K562 (cell line): ENCODE measurements around the gene SLC22A23. TPM values are rescaled to one million over a fixed set of nuclear protein-coding genes. Genes with fewer than 3 reads are reported as not detected.
A peak's percentile ranks its signal among the peaks of the same experiment; 100 is the strongest.

ENCODE experiments used
- ATAC-seq: fragments of 200-7000 bp; cut with Tn5 transposase; 3 replicates; pipeline ENCODE4 v1.9.1; 2020; ENCODE audit warnings: moderate library complexity
- BruUV-seq: library from RNA; stranded (reverse); fragments of 400-500 nt; replicated peaks from 2 replicates; lab custom pipeline; 2021; lab: Mats Ljungman, UMichigan
- CTCF ChIA-PET: fragments of 300-600 bp; formaldehyde crosslinking; extraction: SDS; loops from one replicate; lab custom pipeline; 2021; ENCODE audit warnings: low intra/inter-chr PET ratio; lab: Yijun Ruan, JAX
- POLR2A ChIA-PET: fragments of 300-600, 350-650 bp; sonication (Branson Sonifier 250); formaldehyde crosslinking; extraction: SDS; loops from one replicate; lab custom pipeline; 2021; ENCODE audit warnings: antibody characterized with exemption, inconsistent platforms; lab: Yijun Ruan, JAX
- DNase-seq, 4 experiments: peaks; one replicate each; pipeline versions ENCODE4 v3.0.0 to v3.0.0-alpha.2; 2011 to 2018; ENCODE audit warnings: low spot score in 3 of 4, mixed read lengths in 3 of 4; ENCODE audit errors: extremely low read depth in 1 of 4
- FAIRE-seq: peaks from 2 replicates; lab custom pipeline; 2011; peaks lifted over from hg19 to GRCh38; lab: Jason Lieb, UNC
- H2AFZ ChIP-seq: 2 replicates; pipeline ENCODE4 v1.6.0; 2011; ENCODE audit warnings: low read depth, low read length, control low read depth, inconsistent platforms
- H3K27ac ChIP-seq: fragments of 200-600 bp; 3 replicates; pipeline ENCODE4 v1.8.0; 2011; ENCODE audit warnings: low read depth, mild to moderate bottlenecking, control low read depth, inconsistent platforms, low read length, moderate library complexity, mixed read lengths; ENCODE audit errors: extremely low read depth
- H3K27me3 ChIP-seq, 2 experiments: fragments of 300-600 bp in 1 of 2; 2 replicates in 1 of 2; 3 replicates in 1 of 2; pipeline versions ENCODE4 v1.6.0 to v1.8.0; 2011; ENCODE audit warnings: inconsistent platforms in 2 of 2, low read length in 2 of 2, mild to moderate bottlenecking in 1 of 2, mixed read lengths in 1 of 2, moderate library complexity in 1 of 2; ENCODE audit not compliant: control insufficient read depth in 2 of 2, insufficient read depth in 2 of 2
- H3K36me3 ChIP-seq: fragments of 300-600 bp; 3 replicates; pipeline ENCODE4 v1.8.0; 2011; ENCODE audit warnings: mild to moderate bottlenecking, low read length, inconsistent platforms; ENCODE audit not compliant: control insufficient read depth, insufficient read depth
- H3K4me1 ChIP-seq, 2 experiments: fragments of 200-600 bp in 1 of 2; replicated peaks in 1 of 2; 2 replicates in 1 of 2; 3 replicates in 1 of 2; pipeline versions ENCODE4 v1.5.1 to v1.8.0; 2011; ENCODE audit warnings: inconsistent platforms in 2 of 2, low read length in 2 of 2, mild to moderate bottlenecking in 1 of 2, mixed read lengths in 1 of 2, moderate library complexity in 1 of 2; ENCODE audit not compliant: control insufficient read depth in 2 of 2, insufficient read depth in 2 of 2
- H3K4me2 ChIP-seq: 2 replicates; pipeline ENCODE4 v1.6.1; 2011; ENCODE audit warnings: low read length, control low read depth, inconsistent platforms, mixed read lengths; ENCODE audit not compliant: insufficient read depth
- H3K4me3 ChIP-seq: fragments of 200-600 bp; sonication (generic), shearing (Covaris generic); 2 replicates; pipeline ENCODE4 v1.5.1; 2016; ENCODE audit warnings: control low read depth, inconsistent platforms
- H3K79me2 ChIP-seq: fragments of 200-600 bp; 3 replicates; pipeline ENCODE4 v1.8.0; 2011; ENCODE audit warnings: low read length, inconsistent platforms; ENCODE audit not compliant: control insufficient read depth, insufficient read depth
- H3K9ac ChIP-seq, 2 experiments: 2 replicates each; pipeline versions ENCODE4 v1.6.0 to v1.6.1; 2011; ENCODE audit warnings: low read depth in 2 of 2, low read length in 2 of 2, control low read depth in 1 of 2, inconsistent platforms in 1 of 2, mild to moderate bottlenecking in 1 of 2, mixed read lengths in 1 of 2; ENCODE audit not compliant: insufficient read depth in 1 of 2
- H3K9me1 ChIP-seq: one replicate; pipeline ENCODE4 v1.6.0; 2011; ENCODE audit warnings: inconsistent platforms, mild to moderate bottlenecking, low read length, moderate library complexity; ENCODE audit not compliant: control insufficient read depth, insufficient read depth
- H3K9me3 ChIP-seq: replicated peaks from 2 replicates; pipeline ENCODE4 v1.5.1; 2011; ENCODE audit warnings: low read depth, low read length, inconsistent platforms; ENCODE audit not compliant: control insufficient read depth, insufficient read depth
- H4K20me1 ChIP-seq: replicated peaks from 2 replicates; pipeline ENCODE4 v1.6.1; 2011; ENCODE audit warnings: low read length, inconsistent platforms, mixed read lengths; ENCODE audit not compliant: control insufficient read depth, insufficient read depth
- BACH1 ChIP-seq: fragments of 200-800 bp; sonication (Bioruptor generic); IDR thresholded peaks from 2 replicates; pipeline ENCODE4 v1.6.1; 2016; ENCODE audit warnings: missing genetic modification characterization, missing compliant biosample characterization
- C11orf30 ChIP-seq: fragments of 450-650 bp; IDR thresholded peaks from 2 replicates; pipeline ENCODE4 v1.6.1; 2016; ENCODE audit warnings: low read depth, mild to moderate bottlenecking
- CHCHD3 ChIP-seq: fragments of 250-450 bp; sonication (Bioruptor Pico); IDR thresholded peaks from 2 replicates; pipeline ENCODE4 v2.1.2; 2022; ENCODE audit warnings: mild to moderate bottlenecking
- CREB5 ChIP-seq: fragments of 250-450 bp; sonication (Bioruptor Pico); IDR thresholded peaks from 2 replicates; pipeline ENCODE4 v1.5.0; 2020; ENCODE audit warnings: mild to moderate bottlenecking
- NFATC3 ChIP-seq: fragments of 450-650 bp; IDR thresholded peaks from 2 replicates; pipeline ENCODE4 v1.6.1; 2017; ENCODE audit warnings: mild to moderate bottlenecking
- POLR2H ChIP-seq: IDR thresholded peaks from 2 replicates; pipeline ENCODE4 v1.6.1; 2016; ENCODE audit warnings: missing genetic modification characterization, low read depth, mild to moderate bottlenecking, control low read depth, missing compliant biosample characterization, moderate library complexity
- ZBTB8A ChIP-seq: fragments of 450-650 bp; IDR thresholded peaks from 2 replicates; pipeline ENCODE4 v1.6.1; 2018; ENCODE audit warnings: mild to moderate bottlenecking, moderate library complexity; ENCODE audit not compliant: partially characterized antibody
- ZNF212 ChIP-seq: fragments of 450-650 bp; formaldehyde crosslinking; IDR thresholded peaks from 2 replicates; pipeline ENCODE4 v1.4.0; 2020; ENCODE audit warnings: mild to moderate bottlenecking
- ZNF280A ChIP-seq: fragments of 450-650 bp; IDR thresholded peaks from 2 replicates; pipeline ENCODE4 v1.6.1; 2018; ENCODE audit warnings: mild to moderate bottlenecking, low read depth; ENCODE audit not compliant: partially characterized antibody
- ZNF395 ChIP-seq: fragments of 200-800 bp; sonication (Bioruptor generic); IDR thresholded peaks from 2 replicates; pipeline ENCODE4 v1.6.1; 2017; ENCODE audit warnings: missing genetic modification characterization, missing compliant biosample characterization
- ZNF589 ChIP-seq: fragments of 200-800 bp; sonication (Bioruptor generic); IDR thresholded peaks from 2 replicates; pipeline ENCODE4 v1.6.1; 2016; ENCODE audit warnings: low read depth, missing genetic modification characterization, missing compliant biosample characterization
- ZNF644 ChIP-seq: fragments of 200-800 bp; sonication (Bioruptor generic); IDR thresholded peaks from 2 replicates; pipeline ENCODE4 v1.6.1; 2016; ENCODE audit warnings: low read depth, missing genetic modification characterization, missing compliant biosample characterization
- WGBS: fragments of 100-300 bp; shearing (Covaris generic); methylation state at CpG from one replicate; pipeline ENCODE4 v1.1.6; 2016; ENCODE audit warnings: low coverage, mixed read lengths; ENCODE audit not compliant: insufficient coverage; ENCODE audit errors: missing lambda C conversion rate; 5-methylcytosine and 5-hydroxymethylcytosine counted together
- in situ Hi-C: fragments of 300-500 bp; cut with MboI; formaldehyde crosslinking; loops from 4 replicates; pipeline ENCODE4 v1.15.0; 2018; ENCODE audit warnings: inconsistent platforms, mixed read lengths
- intact Hi-C: fragments of 100-400 bp; cut with micrococcal nuclease; formaldehyde crosslinking; loops from 2 replicates; pipeline ENCODE4 v1.14.2; 2022
- polyA plus RNA-seq, 8 experiments: library from polyadenylated mRNA; depleted of rRNA in 4 of 8; stranded (reverse) in 5 of 8; unstranded in 3 of 8; fragments of >200 nt; fragmentation: Nextera tagmentation in 2 of 8; fragmentation: Illumina TruSeq in 1 of 8; extraction: Ambion mirVana in 2 of 8; extraction: Trizol in 1 of 8; gene quantifications; 2 replicates each; pipeline versions ENCODE4 v1.2.1 to v1.2.3, GENCODE V29; 2011 to 2014; ENCODE audit warnings: inconsistent platforms in 1 of 8, missing spikeins in 1 of 8
- total RNA-seq, 7 experiments: library from RNA; depleted of rRNA in 6 of 7; stranded (reverse); fragments of >200 nt in 6 of 7; fragmentation: Illumina TruSeq in 2 of 7; extraction: Trizol in 2 of 7; gene quantifications; 2 replicates each; pipeline versions ENCODE4 v1.2.1 to v1.2.3, GENCODE V29; 2011 to 2021; ENCODE audit warnings: low replicate concordance in 1 of 7

The SLC22A23 gene
- total and polyA plus RNA-seq, 9 of the 15 experiments (the other 6 are each of a cell fraction or from before 2014, with no cell fraction given), result 0.30 to 8.7 (median 2.5) TPM

- intact Hi-C loops (no loop called here), in situ Hi-C loops (no loop called here)
- no peak for FAIRE-seq
- no peak for DNase-seq
- no TSS peak for BruUV-seq
- ATAC-seq, result no peak
- Histone ChIP-seq H3K4me1 (peaks cover 42 to 60% of the 10 kb centered on the region in 2 experiments), H2AFZ (no peak overlapping the region), H3K4me3 (no peak overlapping the region), H3K9ac (no peak overlapping the region), H3K27ac (no peak overlapping the region), H3K9me3 (no peaks in the 10 kb centered on the region), H3K79me2 (no peaks in the 10 kb centered on the region), H3K27me3 (no peaks in the 10 kb centered on the region), H3K36me3 (no peaks in the 10 kb centered on the region), H4K20me1 (peaks cover 18% of the 10 kb centered on the region; the same call in 1 of the 2 replicates), H3K4me2 (no peak overlapping the region), H3K9me1 (peaks cover 7% of the 10 kb centered on the region)
- TF ChIP-seq ZNF644 (tag) (0 out of 2 replicates have a peak, but pooled peaks have one; percentile 4), ZNF589 (CRISPR knock-in tag) (no peak)
- POLR2A ChIA-PET, result interaction anchor here (0.5 to 1.2 kb wide), 4 partner anchors 10 to 727 kb away, joined by 3 read pairs; no protein-coding TSS in a partner anchor
- 87% methylated on average over 4 of the region's 4 CpGs for WGBS
- CTCF ChIA-PET, result interaction anchor here (1.8 kb wide), 1 partner anchor 12 kb away, joined by 5 read pairs; no protein-coding TSS in a partner anchor
These were observed 165.5 kb downstream of the SLC22A23 start for GRCh38 chr6:3291346-3291745.

GRCh38 chr6:3290931-3291211 is 166.0 kb downstream of the SLC22A23 start:
- no peak for DNase-seq
- Histone ChIP-seq H3K4me1 (peaks cover 42 to 60% of the 10 kb centered on the region in 2 experiments), H3K27ac (no peak overlapping the region), H2AFZ (no peak overlapping the region), H3K4me2 (no peak overlapping the region), H4K20me1 (peaks cover 18% of the 10 kb centered on the region; the same call in 1 of the 2 replicates), H3K4me3 (no peak overlapping the region), H3K9me1 (peaks cover 7% of the 10 kb centered on the region), H3K36me3 (no peaks in the 10 kb centered on the region), H3K27me3 (no peaks in the 10 kb centered on the region), H3K79me2 (no peaks in the 10 kb centered on the region), H3K9me3 (no peaks in the 10 kb centered on the region), H3K9ac (no peak overlapping the region)
- ChIA-PET POLR2A (interaction anchor here (0.7 kb wide), 1 partner anchor 10 kb away, joined by 3 read pairs; no protein-coding TSS in a partner anchor), CTCF (interaction anchor here (1.8 kb wide), 1 partner anchor 11 kb away, joined by 5 read pairs; no protein-coding TSS in a partner anchor)
- no peak for ATAC-seq
- BruUV-seq, result no TSS peak
- WGBS, result 86% methylated on average over 11 of the region's 11 CpGs
- intact Hi-C loops, result no loop called here
- in situ Hi-C loops, result no loop called here
- FAIRE-seq, result no peak
- no peak for TF ChIP-seq BACH1 (tag)
- no peak for TF ChIP-seq NFATC3
- no peak for TF ChIP-seq ZNF395 (CRISPR knock-in tag)
- no peak for TF ChIP-seq POLR2H (tag)
- TF ChIP-seq CREB5 (CRISPR knock-in tag), result no peak
- no peak for TF ChIP-seq C11orf30
- no peak for TF ChIP-seq ZNF212 (CRISPR knock-in tag)
- no peak for TF ChIP-seq ZNF280A
- no peak for TF ChIP-seq ZBTB8A
- no peak for TF ChIP-seq CHCHD3 (CRISPR knock-in tag)
